HS-5 (cell line): Measurements from ENCODE around the gene GNAT1.

Experiments used
- DNase-seq: peaks from one replicate; pipeline ENCODE4 v3.0.0-alpha.2; 2012; ENCODE audit warnings: low read depth

The GNAT1 gene

GRCh38 chr3:50190936-50191660 is at the start of gene GNAT1:
Gene GNAT1, plus strand, starts transcription at chr3:50191610. Its CDS starts 116 bp downstream, at chr3:50191726.
- DNase-seq = no peak

DNA sequence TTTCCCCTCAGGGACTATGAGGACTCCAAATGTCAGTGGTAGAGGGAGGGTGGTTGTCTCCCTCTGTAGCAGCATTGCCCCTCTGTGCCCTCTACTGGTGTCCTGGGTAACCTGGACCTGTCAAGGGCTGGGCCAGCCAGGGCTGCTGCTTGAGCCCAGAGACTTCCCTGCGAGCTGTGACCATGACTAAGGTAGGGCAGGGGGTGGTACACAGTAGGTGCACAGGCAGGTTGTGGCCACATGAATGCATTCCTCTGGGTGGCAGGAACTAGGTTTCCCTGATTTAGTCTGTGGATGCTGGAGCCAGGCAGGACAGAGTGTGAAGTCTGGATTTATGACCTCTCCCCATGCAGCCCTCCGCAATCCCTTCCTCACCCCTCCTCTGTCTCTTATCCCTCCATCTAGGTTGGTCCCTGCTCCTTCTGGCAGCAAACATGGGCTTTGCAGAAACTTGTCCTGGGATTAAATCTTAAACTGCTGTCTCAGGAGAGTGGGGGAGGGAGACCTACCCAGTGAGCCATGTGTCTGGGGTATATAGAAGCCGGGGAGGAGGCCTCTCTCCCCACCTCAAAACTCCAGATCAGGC is 45.0 kb upstream of the GNAT1 start:
- no peak for DNase-seq

DNA sequence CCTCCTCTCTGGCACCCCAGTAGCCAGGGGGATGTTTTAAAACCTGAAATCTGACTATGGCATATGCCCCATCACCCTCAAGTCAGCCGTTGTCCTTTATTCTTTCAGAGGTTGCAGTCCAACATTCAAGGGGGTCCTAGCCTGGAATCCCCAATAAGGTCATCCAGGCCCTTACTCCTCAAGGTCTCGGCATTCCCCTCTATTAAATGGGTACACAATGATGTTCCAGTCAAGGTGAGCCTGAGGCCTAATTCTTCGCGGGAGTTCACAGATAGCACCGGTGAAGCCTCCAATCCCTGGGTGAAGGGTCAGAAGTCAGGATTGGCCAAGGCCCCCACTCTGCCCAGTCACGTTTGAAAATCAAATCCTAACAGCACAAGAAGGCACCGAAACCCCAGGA is 44.4 kb upstream of the GNAT1 start:
- DNase-seq = no peak

DNA sequence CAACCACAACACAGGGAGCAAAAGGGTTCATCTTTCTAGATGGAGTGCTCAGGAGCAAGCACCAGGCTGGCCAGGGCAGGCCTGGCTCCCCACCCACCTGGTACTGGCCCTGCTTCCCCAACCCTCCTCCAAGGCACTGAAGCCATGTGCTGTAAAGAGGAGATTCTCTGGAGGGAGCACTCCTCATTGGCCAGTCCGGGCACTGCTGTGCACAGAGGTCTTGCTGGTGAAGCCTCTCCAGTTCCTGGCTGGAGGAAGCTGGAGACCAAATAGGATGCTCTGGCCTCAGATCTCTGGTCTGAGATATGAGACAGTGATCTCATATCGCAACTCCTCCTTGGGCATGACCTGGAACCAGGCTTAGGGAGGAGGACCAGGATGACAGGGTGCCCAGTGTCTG is 44.0 kb upstream of the GNAT1 start:
- no peak for DNase-seq

DNA sequence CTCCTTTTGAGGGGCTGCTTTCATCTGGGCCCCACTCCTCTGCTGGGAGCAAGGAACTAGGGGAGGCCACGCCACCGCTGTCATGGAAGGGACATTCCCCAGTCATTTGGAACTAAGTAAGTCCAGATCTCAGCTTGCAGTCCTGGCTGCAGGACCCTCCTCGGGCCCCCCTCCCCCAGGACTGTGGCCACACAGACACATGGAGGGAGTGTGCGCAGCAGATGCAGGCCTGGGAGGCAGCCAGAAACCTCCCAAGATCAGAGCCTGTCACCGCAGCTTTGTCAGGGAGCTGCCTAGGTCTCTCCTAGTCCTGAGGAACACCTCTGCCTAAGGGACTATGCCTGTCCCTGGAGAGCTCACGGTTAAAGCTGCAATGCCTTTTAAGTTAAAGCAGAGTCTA is 43.5 kb upstream of the GNAT1 start:
- DNase-seq = no peak

DNA sequence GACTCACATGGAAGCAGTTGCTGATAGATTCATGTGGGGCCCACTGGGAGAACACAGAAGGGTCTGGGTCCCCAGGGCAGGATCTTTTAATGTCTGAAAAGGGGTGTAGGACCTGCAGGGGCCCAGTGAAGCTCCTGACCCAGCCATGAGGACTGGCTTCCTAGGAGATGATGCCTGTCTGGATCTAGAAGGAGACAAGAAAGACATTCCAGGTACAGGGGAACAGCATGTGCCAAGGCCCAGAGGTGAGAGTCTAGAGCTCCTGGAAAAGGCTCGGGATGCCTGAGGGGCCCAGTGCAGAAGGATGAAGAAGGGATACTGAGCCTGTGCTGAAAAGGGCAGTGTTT is 41.0 kb upstream of the GNAT1 start:
- no peak for DNase-seq

DNA sequence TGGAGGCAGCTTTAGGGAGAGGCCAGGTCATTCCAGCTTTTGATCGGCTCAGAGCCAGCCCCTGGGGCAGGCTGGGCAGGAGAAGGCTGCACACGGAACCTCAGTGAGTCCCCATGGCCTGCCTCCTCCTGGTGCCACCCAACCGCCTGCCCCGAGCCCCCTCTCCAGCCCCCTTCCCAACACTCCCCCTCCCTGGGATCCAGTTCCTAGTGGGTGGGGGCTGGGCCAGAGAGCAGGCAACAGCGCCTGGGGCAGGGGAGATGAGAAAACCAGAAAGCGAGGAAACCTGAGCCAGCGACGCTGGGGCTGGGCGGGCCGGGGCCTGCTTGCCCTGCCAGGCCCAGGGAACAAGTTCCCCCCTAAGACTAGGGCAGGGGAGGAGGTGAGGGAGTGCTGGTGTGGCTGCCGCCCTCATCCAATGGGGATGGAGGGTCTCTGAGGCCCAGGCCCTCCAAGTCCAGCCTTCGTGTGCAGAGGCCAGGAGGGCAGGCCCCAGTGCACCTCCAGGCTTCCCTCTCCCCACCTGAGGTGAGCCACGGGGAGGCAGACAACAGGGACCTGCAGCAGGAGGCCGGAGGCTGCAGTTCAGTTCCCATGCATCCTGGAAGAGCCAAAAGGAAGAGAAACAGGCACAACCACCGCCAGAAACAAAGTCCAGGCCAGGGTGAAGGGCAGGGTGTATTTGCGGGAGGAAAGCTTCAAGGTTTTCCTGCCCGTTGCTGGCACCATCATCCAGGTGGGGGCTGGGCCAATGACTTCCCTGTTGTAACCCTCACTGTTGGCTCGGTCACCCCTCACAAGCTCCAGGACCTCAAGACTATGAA is 40.3 kb upstream of the GNAT1 start:
- DNase-seq = no peak

DNA sequence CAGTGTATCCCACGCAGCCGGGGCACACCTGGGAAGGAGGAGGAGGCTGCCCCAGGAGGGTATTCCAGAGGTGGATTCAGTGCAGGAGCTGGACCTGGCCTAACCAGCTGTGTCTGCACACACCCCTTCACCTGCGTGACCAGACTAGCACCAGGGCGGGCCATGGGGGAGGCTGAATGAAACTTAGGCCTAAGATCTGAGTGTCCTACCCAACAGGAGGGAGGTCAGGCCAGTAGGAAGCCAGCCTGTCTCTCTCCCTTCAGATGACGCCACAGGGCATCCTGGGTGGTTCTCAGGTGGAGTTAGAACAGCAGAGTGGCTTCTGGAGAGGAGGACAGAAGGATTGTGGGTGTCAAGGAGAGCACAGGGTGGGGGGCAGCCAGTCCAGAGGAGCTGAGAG is 39.7 kb upstream of the GNAT1 start:
- no peak for DNase-seq

DNA sequence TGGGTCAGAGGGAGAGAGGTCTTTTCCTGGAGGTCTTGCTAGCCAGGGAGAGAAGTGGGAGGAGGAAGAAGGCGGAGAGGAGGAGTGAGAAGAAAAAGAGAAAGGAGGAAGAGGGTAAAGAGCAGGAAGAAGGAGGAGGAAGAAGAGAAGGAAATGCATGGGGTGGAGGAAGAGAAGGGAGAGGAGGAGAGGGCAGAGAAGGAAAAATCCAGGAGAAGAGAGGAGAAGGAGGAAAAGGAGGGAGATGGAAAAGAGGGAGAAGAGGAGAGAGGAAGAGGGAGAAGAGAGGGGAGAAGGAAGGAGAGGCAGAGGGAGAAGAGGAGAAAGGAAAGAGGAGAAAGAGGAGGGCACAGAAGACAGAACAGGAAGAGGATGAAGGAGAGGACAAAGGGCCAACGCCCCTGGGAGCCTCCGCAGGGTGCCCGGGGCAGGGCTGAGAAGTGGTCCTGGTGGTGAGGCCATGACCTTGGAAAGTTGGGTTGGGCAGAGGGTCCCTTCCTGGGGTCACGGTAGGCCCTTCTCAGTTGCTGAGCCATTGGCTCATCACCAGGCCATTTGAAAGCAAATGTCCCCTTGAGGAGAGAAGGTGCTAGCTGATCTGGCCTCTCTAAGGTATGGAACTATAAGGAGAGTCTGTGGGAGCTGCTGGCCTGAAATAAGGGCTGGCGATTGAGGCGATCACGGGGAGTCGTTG is 37.5 kb upstream of the GNAT1 start:
- no peak for DNase-seq

DNA sequence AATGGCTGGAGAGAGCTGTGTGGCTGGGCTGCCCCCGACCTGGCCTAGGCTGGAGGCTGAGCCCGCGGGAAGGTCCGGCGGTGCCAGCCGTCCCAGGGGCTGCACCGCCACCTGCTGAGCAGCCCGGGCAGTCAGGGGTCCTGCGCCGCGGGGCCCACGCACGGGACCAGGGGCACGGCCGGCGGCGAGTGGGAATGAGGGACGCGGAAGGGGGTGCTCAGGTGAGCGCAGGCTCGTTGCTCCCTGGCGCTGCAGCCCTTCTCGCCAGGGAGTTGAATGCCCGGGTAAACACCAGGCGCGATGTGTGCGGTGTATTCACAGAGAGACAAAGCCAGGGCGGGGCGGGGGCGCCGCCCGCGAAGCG is 37.0 kb upstream of the GNAT1 start:
- no peak for DNase-seq

- DNase-seq = no peak
Measured at GRCh38 chr3:50154840-50155490, 36.4 kb upstream of the GNAT1 start, which contains the start of gene SEMA3F. Gene SEMA3F, plus strand, starts transcription at chr3:50155324. Its CDS starts 4,299 bp downstream, at chr3:50159623.

GRCh38 chr3:50155491-50155878 is 35.9 kb upstream of the GNAT1 start:
- DNase-seq = no peak

- no peak for DNase-seq
Measured at GRCh38 chr3:50155891-50156290, 35.5 kb upstream of the GNAT1 start.

GRCh38 chr3:50156549-50157493 is 34.6 kb upstream of the GNAT1 start:
- no peak for DNase-seq

DNA sequence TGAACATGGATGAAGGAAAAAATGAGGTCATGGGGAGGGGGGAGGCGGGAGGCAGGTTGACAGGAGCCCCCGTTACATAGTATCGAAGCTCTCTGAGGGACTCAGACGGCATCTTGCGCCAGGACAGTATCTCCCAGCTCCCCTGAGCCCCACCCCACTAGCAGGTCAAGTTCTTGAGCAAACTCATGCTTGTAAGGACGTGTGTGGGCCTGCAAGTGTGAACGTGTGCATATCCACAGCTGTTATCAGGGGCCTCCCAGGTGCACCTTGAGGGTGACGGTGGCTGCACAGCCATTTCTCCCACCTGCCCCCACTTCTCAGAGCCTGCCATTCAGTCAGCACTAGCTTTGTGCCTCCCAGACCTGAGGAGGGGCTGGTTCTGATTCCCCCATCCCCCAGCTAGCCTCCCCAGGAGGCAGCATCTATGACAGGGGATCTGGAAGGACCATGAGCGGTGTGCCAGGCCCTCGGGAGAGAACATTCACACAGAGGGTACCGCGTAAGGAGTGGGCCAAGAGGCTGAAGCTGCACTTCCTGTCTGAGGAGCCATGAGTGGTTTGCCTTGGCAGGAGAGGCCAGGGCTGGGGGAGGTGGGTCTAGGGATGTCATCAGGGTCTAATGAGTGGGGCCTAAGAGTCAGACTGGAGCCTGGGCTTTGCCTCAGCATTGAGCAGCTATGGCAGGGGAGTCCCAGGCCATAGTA is 33.4 kb upstream of the GNAT1 start:
- DNase-seq = no peak

DNA sequence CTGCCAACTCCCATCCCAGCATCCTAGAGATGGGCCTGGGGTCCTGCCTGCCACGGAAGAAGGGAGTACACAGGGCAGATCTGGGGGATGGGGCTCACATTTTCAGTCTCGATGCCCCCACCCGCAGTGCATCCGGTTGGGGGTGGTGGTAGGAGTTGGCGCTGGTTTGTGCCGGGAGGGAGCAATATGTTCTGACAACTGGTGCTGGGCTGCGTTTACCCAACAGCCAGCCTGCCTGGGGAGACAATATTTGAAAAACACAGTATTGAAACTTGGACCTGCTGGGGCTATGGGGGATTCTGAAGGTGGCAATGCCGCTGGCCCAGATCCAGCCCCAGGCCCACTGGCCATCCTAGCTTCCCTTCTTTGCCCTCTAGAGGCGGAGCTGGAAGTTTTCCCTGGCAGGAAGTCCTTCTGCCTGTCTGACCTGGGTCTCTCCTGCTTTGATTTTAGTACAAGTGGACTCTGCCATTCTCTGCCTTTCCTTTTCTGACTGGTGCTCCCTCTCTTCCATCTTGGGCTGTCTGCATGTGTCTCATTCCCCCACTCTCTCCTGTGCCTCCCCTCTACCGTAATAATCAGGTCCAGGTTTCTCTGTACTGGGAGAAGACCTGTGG is 32.8 kb upstream of the GNAT1 start:
- no peak for DNase-seq

DNA sequence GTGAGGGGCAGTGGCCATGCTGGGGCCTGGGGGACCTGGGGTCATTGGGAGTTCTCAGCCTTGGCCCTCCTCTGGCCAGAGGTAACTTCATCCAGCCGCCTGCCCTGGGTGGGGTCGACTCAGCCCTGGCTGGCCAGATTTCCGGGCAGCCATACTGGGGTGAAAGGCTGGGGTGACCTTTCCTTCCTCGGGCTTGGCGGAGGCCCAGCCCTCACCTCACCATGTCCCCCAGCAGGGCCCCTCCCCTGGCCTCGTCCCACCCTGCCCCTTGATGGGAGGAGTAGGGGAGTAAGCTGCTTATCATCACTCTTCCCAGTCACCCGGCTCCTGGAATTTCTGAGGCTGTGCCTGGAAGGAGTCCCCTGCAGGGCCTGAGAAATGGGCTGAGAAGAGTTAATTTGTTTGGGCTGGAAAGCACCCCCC is 30.8 kb upstream of the GNAT1 start:
- DNase-seq = no peak

GRCh38 chr3:50161320-50161719 is 30.1 kb upstream of the GNAT1 start:
- no peak for DNase-seq

- no peak for DNase-seq
Measured at GRCh38 chr3:50162034-50162883, 29.2 kb upstream of the GNAT1 start.
